ENCODE measurements around the gene CLCN6. TPM values are rescaled to one million over a fixed set of nuclear protein-coding genes. Genes with fewer than 3 reads are reported as not detected.

The CLCN6 gene
- total and polyA plus RNA-seq, 2 of the 8 experiments (the other 6 are each of a cell fraction or from before 2014, with no cell fraction given): 15.7 to 26.0 TPM

DNA sequence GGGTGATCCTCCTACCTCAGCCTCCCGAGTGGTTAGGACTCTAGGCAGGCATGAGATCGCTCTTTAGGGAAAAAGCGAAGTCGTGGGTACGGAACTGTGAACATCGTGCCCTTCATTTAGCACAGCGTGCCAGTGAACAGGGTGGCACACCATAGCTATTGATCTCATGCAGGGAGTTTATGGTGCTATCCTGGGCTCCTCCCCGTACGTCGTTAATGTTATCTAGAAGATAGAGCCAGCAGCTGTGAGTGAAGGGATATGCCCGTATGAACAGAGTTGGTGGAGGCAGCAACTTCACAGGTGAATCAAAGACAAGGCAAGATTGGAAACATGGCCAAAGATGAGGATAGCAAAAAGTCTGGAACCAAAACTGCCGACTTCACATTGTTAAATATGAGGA, 11.2 kb downstream of the CLCN6 start:
- H3K36me3 ChIP-seq (ENCODE audit: control insufficient read depth in 2 of 4, insufficient read depth in 4 of 4, low read length in 3 of 4): peaks cover 14 to 54% (median 41%) of the 10 kb centered on the region in 4 experiments

More for the DNA sequence above, 11.2 kb downstream of the CLCN6 start:
- H3K4me2 ChIP-seq (ENCODE audit: insufficient read depth in 1 of 2, low read depth in 2 of 2, low read length in 2 of 2): no peak overlapping the region
- H3K4ac ChIP-seq (replicated peaks; ENCODE audit: insufficient read length, low read depth, low read length): no peak overlapping the region
- no peak overlapping the region for H3K4me3 ChIP-seq (ENCODE audit: extremely low read depth in 1 of 4, insufficient read depth in 2 of 4, low read depth in 3 of 4, low read length in 4 of 4)
- no peaks in the 10 kb centered on the region for H3K4me1 ChIP-seq (replicated peaks in 1 of 4; ENCODE audit: control insufficient read depth in 3 of 4, insufficient read depth in 4 of 4, low read length in 3 of 4)
- H2AFZ ChIP-seq (ENCODE audit: low read length): no peak overlapping the region
- DNase-seq (ENCODE audit: low read depth in 1 of 2, low spot score in 2 of 2): no peak
- POLR2A ChIA-PET (ENCODE audit: partially characterized antibody): interaction anchor here (0.7 kb wide), 1 partner anchor 591 kb away, joined by 3 read pairs; no protein-coding TSS in a partner anchor
- H2AK5ac ChIP-seq (ENCODE audit: low read depth, low read length): no peak overlapping the region
- H2BK5ac ChIP-seq (ENCODE audit: low read depth, low read length): no peak overlapping the region
- no peak overlapping the region for H3K18ac ChIP-seq (ENCODE audit: extremely low read depth, low read length)
- no peak for TF ChIP-seq CREB1 (IDR thresholded peaks at IDR 0.05)
- H2BK120ac ChIP-seq (replicated peaks; ENCODE audit: low read depth, low read length): no peak overlapping the region
- no peaks in the 10 kb centered on the region for H3K79me1 ChIP-seq (ENCODE audit: low read depth, low read length)
- H2BK15ac ChIP-seq (ENCODE audit: low read length): no peak overlapping the region
- no peak overlapping the region for H2BK12ac ChIP-seq (ENCODE audit: low read depth, low read length)
- H3K14ac ChIP-seq (ENCODE audit: insufficient read length): no peak overlapping the region
- H3K9ac ChIP-seq (replicated peaks in 1 of 4; ENCODE audit: extremely low read depth in 1 of 4, low read depth in 3 of 4, low read length in 3 of 4): no peak overlapping the region
- CTCF ChIA-PET (ENCODE audit: partially characterized antibody): interaction anchor here (0.5 kb wide), 1 partner anchor 11 kb away, joined by 3 read pairs; no protein-coding TSS in a partner anchor
- H3K27me3 ChIP-seq (replicated peaks in 1 of 4; ENCODE audit: control insufficient read depth in 3 of 4, extremely low read depth in 1 of 4, insufficient read depth in 3 of 4, low read length in 3 of 4): no peaks in the 10 kb centered on the region
- no peak overlapping the region for H2BK20ac ChIP-seq (ENCODE audit: low read length)
- no peak for FAIRE-seq
- 93% methylated on average over 12 of the region's 12 CpGs; no CpG with 5 or more reads in 1 of the 2 experiments for WGBS, 2 experiments (ENCODE audit: extremely low coverage in 1 of 2, insufficient coverage in 1 of 2, insufficient read length in 1 of 2, insufficient replicate concordance in 2 of 2, low coverage in 1 of 2, low lambda C conversion rate in 2 of 2, missing lambda C conversion rate in 1 of 2)
- H4K8ac ChIP-seq (ENCODE audit: extremely low read depth, insufficient read depth, low read length): no peak overlapping the region
- no peak overlapping the region for H3K23ac ChIP-seq (ENCODE audit: insufficient read length)
- no peaks in the 10 kb centered on the region for H3K9me3 ChIP-seq (ENCODE audit: insufficient read depth in 2 of 2, low read depth in 1 of 2, low read length in 1 of 2)
- no peak overlapping the region for H4K5ac ChIP-seq (ENCODE audit: insufficient read length, low read depth, low read length)
- no peak overlapping the region for H3K27ac ChIP-seq (ENCODE audit: low read depth, low read length)
- H4K20me1 ChIP-seq (replicated peaks in 1 of 2; ENCODE audit: control insufficient read depth in 1 of 2, insufficient read depth in 2 of 2, low read length in 2 of 2): peaks cover 3 to 8% of the 10 kb centered on the region in 2 experiments
- no peak overlapping the region for H4K91ac ChIP-seq (replicated peaks; ENCODE audit: insufficient read length, low read length)
- no peaks in the 10 kb centered on the region for H3K23me2 ChIP-seq (ENCODE audit: low read depth, low read length)
- H3K56ac ChIP-seq (replicated peaks; ENCODE audit: insufficient read length, low read depth, low read length): no peak overlapping the region
- peaks cover 0 to 8% of the 10 kb centered on the region in 2 experiments; a peak in 2 of 4 replicates for H3K79me2 ChIP-seq (ENCODE audit: control insufficient read depth in 1 of 2, insufficient read depth in 2 of 2, low read length in 2 of 2)
